CMK (cell line): ENCODE measurements around the gene XIST.
"Not testable (repeated sequence)": the region's sequence is repeated elsewhere in the genome, so short reads cannot be mapped to it uniquely, and the experiment has no call there.

Experiments
- DNase-seq: peaks from one replicate; pipeline ENCODE4 v3.0.0-alpha.2; 2010; ENCODE audit warnings: low read depth

Gene XIST

GRCh38 chrX:73839152-73839551, 13.4 kb downstream of the XIST start:
- DNase-seq, result no peak

GRCh38 chrX:73838123-73838522, 14.4 kb downstream of the XIST start:
- no peak for DNase-seq

- DNase-seq, result no peak
Measured at GRCh38 chrX:73836956-73837477, 15.5 kb downstream of the XIST start.

- DNase-seq, result no peak
Measured at GRCh38 chrX:73834219-73834618, 18.3 kb downstream of the XIST start.

DNA sequence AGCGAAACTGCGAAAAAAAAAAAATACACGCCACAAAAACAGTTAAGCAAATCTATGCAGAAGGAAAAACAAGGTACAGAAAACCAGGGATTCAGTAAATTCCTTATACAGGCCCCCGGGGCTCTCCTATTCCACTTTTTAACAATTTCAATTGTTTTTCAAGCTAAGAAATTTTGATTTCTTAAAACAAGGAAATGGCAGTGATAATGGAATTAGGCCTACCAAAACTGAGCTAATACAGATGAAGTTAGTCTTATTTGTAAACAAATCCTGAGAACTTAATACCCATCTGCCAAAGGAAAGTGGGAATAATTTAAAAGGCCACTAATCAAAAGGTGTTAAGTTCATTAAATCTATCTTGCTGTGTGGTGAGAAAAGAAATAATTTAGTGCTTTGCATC, 20.2 kb downstream of the XIST start:
- DNase-seq, result no peak

DNA sequence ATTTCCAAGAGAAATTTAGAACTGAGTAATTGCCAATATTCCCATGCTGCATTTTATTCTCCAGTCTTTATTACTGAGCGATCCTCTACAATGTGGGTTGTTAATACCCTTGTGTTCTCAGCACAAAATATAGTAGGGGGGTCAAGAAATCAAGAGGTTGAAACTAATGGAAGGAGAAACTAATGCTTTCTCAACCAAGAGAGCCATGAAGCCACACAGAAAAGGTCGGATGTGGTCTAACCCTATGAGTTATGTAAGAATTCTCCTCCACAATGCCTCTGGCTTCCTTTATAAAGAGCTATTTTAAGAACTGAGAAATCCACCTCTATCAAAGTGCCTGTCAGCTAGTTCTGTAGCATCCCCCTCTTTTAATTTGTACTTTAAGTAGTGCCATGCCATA, 21.0 kb downstream of the XIST start:
- DNase-seq, result no peak

GRCh38 chrX:73830489-73831414, 21.8 kb downstream of the XIST start:
- no peak for DNase-seq

- DNase-seq, result no peak
Measured at GRCh38 chrX:73829890-73830466, 22.5 kb downstream of the XIST start.

- DNase-seq, result no peak
Measured at GRCh38 chrX:73828080-73828720, 24.3 kb downstream of the XIST start.

DNA sequence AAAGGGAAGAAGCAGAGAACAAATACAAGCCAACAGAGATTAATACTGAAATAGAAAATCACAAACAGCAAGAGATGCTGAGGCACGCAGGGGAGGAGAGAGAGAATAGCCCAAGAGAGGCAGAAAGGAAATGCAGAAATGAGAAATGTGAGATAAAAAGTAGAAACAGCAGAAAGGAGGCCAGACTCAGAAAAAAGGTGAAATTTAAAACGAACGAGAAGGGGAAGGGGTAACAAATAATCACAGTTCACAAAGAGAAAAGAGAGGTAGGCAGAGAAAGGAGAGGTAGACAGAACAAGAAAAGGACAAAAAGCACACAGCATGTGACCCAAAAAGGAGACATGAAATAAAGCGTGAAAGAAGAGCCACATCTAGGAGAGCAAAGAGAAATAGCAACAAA, 25.1 kb downstream of the XIST start:
- DNase-seq, result no peak

DNA sequence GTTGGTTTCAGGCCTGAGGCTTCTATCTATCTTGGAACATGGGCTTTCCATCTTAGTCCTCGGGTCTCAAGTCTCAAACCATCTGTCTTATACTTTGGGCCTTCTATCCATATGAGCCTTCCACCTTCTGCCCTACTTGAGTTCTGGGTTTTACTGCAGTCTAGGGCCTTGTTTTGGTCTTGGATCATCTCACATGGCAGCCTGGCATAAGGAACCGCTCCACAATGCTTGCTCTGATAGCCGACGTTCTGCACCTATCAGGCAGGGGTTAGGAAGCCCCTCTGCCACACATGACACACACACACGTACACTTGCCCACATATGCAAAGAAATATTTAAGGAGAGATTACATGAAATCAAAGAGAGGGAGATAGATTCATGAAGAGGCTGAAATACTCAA, 25.5 kb downstream of the XIST start:
- no peak for DNase-seq

- DNase-seq, result no peak
Measured at GRCh38 chrX:73825569-73825968, 26.9 kb downstream of the XIST start.

- DNase-seq, result no peak
Measured at GRCh38 chrX:73823473-73824004, 29.0 kb downstream of the XIST start.

- DNase-seq, result no peak
Measured at GRCh38 chrX:73822775-73823174, 29.7 kb downstream of the XIST start.

- no peak for DNase-seq
Measured at GRCh38 chrX:73821921-73822559, 30.5 kb downstream of the XIST start.

GRCh38 chrX:73819864-73820558, 32.5 kb downstream of the XIST start:
- DNase-seq, result not testable (repeated sequence)

DNA sequence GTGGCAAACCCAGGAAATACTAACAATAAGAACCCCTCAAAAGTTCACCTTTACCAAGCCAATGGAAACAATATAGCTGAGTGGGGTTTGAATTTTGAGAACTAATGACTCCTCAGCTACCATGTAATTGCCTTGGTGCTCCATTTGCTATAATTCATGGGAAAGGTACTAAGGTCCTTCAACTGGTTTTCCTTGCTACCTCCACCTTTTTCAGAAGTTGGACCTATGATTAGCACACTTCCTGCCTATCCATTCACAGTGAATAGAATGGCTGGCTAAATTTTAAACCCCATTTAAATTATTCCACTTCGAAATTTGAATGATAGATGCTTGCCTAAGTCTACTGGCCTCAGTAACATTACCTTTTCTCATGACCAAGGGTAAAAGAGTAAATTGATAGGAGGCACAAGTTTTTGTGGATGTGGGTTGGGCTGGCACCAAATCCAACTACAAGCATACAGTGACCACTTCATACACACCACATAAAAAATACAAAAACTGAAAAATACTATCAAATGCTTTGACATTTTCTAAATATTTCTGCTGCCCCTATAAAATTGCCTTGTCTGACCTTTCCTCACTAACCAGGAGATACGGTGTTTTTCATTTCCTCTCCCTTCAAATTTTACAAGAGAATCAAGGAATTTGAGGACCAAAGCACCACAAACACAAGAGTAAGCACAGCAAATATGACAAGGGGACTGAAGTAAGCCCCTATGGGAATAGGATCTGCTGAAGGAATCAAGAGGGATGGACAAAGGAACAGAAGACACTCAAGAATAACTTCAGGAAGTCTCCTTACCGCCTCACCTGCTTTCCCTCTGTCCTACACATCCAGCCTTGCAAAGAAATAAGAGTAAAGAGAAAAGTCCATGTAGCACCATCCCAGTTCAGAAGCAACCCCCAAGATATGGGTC, 34.1 kb downstream of the XIST start:
- no peak for DNase-seq

- DNase-seq, result no peak
Measured at GRCh38 chrX:73817393-73818199, 34.9 kb downstream of the XIST start.

DNA sequence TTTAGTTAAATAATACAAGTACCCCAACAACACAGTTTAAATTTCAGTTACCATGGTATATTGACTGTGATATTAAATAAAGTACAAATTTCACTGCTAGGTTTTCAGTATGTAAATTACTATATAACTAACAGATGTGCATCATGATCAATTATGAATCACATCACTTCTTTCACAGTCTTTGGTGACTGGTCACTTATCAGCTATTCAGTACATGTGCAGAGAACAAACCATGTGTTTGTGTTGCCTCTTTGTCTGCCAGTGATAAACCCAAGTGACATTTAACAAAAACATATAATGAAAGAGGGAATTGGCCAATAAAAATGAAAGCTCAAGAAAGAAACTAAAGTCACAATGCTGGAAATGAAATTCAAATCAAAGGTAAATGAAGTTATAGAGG, 40.3 kb downstream of the XIST start:
- no peak for DNase-seq

GRCh38 chrX:73804109-73804508, 48.4 kb downstream of the XIST start:
- DNase-seq, result not testable (repeated sequence)
